ENCODE results near the gene THOC3.
"Not testable (repeated sequence)": the region's sequence is repeated elsewhere in the genome, so short reads cannot be mapped to it uniquely, and the experiment has no call there.

Gene THOC3

DNA sequence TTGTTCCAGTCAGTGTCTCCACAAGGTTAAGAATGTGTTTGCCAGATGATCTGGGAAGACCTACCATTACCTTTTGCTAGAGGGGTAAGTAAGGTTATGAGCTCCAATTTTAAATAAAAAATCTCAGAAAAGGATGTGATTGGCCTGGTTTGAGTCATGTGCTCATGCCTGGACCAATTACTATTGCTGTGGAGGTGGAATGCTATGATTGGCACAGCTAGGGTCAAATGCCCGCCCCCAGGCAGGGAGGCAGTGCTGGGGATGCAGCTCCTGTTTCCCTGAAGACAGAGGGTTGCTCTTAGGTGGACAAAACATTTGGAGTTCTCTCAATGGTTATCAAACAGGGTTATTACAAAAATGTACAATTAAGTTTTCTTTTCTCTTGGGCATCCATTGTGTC is 29.6 kb downstream of the THOC3 start:
- DNase-seq: not testable (repeated sequence)

DNA sequence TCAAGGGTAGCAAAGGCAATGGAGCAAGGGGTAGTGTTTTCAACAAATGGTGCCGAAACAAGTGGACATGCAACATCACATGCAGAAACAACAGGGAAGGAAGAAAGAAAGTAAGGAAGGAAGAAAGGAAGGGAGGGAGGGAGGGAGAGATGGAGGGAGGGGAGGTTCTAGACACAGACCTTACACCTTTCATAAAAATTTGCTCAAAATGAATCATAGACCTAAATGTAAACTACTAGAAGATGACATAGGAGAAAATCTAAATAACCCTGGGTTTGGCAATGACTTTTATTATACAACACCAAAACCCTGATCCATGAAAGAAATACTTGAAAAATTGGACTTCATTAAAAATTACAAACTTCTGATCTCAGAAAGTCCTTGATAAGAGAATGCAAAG is 39.4 kb downstream of the THOC3 start:
- DNase-seq: not testable (repeated sequence)

- not testable (repeated sequence) for DNase-seq
These were observed 43.0 kb downstream of the THOC3 start for GRCh38 chr5:175925106-175925505.

- DNase-seq: no peak
These were observed 45.8 kb downstream of the THOC3 start for GRCh38 chr5:175922192-175922885.

- DNase-seq: no peak
These were observed 46.9 kb downstream of the THOC3 start for GRCh38 chr5:175921061-175921730.

DNA sequence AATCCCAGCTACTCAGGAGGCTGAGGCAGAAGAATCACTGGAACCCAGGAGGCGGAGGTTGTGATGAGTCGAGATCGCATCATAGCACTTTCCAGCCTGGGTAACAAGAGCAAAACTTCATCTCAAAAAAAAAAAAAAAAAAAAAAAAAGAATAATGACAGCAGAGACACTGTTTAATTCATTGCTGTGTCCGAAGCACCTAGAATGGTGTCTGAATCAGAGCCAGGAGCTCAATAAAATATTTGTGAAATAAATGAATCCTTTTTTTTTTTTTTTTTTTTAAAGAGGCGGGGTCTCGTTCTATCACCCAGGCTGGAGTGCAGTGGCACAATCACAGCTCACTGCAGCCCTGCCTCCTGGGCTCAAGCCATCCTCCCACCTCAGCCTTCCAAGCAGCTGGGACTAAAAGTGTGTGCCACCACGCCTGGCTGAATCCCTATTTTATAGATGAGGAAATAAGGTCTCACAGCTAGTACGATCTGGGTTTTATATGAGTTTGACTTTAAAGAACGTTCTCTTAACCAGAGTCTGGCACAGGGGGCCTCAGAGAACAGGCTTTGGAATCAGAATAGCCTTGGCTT is 47.8 kb downstream of the THOC3 start:
- no peak for DNase-seq

- DNase-seq: not testable (repeated sequence)
These were observed 52.8 kb downstream of the THOC3 start for GRCh38 chr5:175915066-175916037.

- DNase-seq: not testable (repeated sequence)
These were observed 54.1 kb downstream of the THOC3 start for GRCh38 chr5:175913835-175914672.

- not testable (repeated sequence) for DNase-seq
These were observed 58.0 kb downstream of the THOC3 start for GRCh38 chr5:175910072-175910471.

Data from stimulated activated CD4-positive, alpha-beta T cell treated with anti-CD3 and anti-CD28 coated beads, Interleukin-4, amount 100 ng/mL, for 4 hours (primary cell).